ENCODE results near the gene CEP192.

The CEP192 gene

DNA sequence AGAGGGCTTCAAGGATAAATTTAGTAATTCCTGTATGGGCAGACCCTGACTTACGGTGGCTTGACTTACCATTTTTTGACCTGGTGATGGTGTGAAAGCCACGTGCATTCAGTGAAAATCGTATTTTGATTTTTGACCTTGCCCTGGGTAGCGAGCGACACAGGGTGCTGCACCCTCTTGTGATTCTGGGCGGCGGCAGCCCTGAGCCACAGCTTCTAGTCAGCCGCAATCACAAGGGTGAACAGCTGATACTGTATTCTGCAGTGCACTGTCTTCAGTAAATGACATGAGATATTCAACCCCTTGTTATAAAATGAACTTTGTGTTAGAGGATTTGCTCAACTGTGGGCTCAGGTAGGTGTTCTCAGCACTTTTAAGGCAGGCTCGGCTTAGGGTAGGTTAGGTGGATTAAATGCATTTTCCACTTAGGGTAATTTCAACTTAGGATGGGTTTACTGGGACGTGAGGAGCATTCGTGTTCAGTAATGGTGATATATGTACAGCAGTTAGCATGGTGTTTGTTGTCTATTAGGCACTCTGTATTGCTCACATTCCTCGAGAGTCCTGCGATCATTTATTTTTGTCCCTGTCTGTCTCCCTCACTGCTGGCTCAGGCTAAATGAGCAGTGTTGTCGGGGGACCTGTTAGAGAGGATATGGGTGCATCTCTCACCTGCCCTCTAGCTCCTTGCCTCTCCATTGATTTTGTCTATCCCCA is 109.9 kb downstream of the CEP192 start:
- DNase-seq (ENCODE audit: low spot score), result no peak

DNA sequence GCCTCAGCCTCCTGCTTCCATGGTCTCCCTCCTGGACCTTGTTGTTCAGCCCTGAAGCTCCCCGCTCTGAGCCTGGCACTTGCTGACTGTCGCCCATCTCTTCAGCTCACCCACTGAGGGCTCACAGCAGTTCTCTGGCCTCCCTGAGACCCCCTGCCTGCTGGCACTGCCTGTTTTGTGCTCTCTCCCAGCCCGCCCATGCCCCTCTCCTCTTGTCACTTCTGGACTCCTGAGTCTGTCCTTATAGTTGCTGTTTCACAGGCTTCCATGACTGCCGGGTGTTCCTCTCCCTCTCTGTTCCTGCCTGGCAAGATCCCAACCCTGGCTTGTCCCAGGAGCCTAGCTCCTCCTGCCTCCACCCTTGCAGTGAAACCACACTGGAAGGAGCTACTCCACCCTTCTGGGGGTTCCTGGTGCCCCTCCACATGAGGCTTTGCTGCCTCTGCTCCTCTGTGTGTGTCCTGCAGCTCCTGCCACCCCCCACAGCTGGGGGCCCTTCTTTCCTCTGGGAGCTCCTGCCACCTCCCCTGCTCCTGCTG is 110.6 kb downstream of the CEP192 start:
- no peak for DNase-seq (ENCODE audit: low spot score)

DNA sequence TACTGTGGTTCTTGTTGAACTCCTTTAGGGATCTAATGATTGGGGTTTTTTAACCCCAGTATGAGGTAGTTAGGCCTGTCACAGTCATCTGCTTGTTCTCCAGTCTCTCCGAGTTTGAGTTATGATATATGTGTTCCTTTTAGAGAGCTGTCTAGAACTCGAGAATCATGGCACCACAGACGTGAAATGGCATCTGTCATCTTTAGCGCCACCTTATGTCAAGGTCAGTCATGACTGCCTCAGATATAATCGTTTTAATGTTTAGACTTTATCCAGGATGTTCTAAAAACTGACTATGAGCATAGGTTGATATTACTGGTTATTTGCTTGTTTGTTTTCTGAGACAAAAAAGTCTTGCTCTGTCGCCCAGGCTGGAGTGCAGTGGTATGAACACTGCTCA is 112.2 kb downstream of the CEP192 start:
- peak; percentile 4 for DNase-seq (ENCODE audit: low spot score)

DNA sequence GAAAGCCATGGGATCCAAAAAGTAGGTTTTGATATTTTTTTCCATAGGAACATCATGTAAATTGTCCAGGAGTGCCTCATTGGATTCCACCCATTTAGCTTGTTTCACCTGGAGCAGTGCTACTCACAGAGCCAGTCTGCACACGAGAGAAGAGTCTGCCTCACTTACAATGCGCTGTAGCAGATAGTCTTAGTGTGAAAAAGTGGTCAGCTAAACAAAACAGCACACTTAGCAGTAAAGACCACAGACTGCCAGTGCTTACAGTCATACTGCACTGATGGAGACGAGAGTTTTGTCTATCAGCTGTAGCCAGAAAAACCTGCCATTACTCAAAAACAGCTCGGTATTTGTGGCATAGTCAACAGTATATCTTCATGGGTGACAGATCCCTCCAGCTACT is 113.9 kb downstream of the CEP192 start:
- DNase-seq (ENCODE audit: low spot score), result no peak

DNA sequence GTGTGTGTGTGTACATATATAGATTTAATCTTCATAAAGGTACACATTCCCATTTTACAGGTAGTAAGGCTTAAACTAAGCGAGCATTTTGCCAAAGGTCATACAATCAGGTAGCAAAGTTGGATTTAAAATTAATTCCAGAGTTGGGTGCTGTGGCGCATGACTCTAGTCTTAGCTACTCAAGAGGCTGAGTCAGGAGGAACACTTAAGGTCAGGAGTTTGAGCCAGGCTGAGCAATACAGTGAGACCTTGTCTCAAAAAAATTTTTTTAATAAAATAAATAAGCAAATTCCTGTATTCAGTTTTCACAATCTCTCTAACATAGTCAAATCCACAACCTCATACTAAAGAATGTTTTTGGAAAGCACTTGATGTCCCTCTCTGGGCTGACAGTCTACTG is 115.9 kb downstream of the CEP192 start:
- no peak for DNase-seq (ENCODE audit: low spot score)

DNA sequence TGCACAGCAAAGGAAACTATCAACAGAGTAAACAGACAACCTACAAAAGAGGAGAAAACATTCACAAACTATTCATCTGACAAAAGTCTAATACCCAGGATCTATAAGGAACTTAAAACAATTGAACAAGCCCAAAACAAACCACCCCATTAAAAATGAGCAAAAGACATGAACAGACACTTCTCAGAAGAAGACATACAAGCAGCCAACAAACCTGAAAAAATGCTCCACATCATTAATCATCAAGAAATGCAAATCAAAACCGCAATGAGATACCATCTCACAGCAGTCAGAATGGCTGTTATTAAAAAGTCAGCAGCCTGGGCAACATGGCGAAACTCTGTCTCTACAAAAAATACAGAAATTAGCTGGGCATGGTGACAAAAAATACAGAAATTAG is 117.2 kb downstream of the CEP192 start:
- DNase-seq (ENCODE audit: low spot score), result no peak

DNA sequence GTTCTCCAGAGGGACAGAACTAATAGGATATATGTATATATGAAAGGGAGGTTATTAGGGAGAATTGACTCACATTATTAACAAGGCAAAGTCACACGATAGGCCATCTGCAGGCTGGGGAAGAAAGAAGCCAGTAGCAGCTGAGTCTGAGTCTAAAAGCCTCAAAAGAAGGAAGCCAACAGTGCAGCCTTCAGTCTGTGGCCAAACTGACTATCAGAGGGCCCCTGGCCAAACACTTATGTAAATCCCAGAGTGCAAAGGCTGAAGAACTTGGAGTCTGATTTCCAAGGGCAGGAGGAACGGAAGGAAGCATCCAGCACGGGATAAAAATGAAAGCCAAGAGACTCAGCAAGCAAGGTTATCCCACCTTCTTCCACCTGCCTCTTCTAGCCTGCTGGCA is 119.4 kb downstream of the CEP192 start:
- DNase-seq (ENCODE audit: low spot score), result no peak

DNA sequence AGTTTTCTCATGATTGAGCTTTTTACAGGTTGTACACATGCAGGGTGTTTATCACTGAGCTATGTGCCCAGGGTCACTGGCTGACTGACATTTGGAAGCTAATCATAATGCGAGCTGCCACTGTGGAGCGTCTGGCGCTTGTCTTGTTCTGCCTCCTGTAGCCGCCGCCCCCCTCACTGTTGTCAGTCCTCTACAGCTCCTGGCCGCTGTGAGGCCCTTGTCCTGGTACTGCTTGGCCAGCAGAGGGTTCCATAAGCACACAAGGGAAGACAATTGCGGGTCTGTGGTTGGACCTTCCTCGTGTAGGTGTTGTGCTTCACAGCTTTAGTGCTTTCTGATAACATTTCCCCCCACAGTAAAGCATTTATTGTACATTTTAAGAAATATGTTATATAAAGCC is 121.8 kb downstream of the CEP192 start:
- DNase-seq (ENCODE audit: low spot score), result peak; percentile 26

DNA sequence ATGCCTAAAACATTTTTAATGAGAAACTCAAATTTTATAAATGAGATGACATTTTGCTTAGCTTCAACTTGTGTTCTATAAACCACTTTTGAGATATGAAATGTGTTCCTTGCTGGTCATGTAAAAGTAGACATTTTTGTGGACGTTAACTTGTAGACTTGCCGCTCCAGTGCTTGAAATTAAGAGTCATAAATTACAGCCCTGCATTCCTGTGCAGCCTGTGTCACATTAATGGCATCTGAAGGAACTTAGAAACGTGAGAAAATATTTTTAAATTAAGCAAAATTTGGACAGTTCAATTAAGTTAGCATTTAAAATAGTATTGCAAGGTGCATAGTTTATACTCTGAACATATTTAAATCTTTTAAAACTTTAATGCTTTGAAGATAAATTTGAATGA is 129.1 kb downstream of the CEP192 start:
- DNase-seq (ENCODE audit: low spot score), result no peak

DNA sequence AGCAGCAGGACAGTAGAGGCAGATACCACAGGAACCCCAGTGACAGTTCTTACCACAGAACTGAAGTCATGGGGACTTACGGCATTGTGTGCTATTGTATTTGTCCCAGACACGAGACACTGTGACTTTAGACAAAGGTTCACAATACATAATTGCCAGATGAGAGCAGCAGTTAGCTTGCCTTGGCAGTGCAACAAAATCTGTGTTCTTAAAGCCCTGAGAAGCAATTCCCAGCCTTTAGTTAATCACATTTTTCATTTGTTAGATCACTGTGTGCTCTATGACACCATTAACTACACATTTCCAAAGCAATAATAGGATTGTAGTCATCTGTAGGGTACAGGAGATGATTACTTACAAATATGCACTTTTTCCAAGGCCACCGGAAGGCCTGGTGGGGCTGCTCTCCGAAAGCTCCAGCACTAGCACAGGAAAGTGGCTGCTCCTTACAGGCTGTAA is 129.8 kb downstream of the CEP192 start:
- DNase-seq (ENCODE audit: low spot score), result no peak

DNA sequence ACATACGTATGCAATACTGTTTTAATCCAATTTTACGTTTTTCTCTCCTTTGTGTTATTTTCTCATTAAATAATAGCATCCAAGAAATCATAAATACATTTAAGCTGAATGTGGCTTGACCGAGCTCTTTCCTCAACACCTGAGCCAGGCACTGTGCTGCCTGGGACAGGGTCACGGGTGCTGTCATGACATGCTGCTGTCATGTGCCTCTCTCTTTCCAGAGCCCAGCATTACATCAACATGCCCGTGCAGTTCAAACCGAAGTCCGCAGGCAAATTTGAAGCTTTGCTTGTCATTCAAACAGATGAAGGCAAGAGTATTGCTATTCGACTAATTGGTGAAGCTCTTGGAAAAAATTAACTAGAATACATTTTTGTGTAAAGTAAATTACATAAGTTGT is 133.2 kb downstream of the CEP192 start:
- no peak for DNase-seq (ENCODE audit: low spot score)

DNA sequence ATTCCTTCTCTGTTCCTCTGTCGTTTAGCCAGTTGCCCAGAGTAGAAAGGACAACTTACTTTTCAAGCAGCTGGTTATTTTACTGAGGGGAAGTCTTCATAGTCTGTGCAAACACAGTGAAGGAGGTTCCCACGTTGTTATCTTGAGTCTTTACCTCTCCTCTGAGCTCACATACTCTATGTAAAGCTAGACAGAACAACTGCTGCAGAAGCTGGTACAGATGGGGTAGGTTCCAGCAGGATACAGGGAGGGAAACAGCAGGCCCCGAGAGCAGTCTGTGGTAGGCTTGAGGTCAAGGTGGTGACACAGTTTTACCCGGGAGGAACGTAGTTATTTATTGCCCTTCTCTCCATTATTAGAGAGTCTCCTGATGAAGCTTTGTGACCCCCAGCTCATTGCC is 134.0 kb downstream of the CEP192 start:
- DNase-seq (ENCODE audit: low spot score), result no peak

DNA sequence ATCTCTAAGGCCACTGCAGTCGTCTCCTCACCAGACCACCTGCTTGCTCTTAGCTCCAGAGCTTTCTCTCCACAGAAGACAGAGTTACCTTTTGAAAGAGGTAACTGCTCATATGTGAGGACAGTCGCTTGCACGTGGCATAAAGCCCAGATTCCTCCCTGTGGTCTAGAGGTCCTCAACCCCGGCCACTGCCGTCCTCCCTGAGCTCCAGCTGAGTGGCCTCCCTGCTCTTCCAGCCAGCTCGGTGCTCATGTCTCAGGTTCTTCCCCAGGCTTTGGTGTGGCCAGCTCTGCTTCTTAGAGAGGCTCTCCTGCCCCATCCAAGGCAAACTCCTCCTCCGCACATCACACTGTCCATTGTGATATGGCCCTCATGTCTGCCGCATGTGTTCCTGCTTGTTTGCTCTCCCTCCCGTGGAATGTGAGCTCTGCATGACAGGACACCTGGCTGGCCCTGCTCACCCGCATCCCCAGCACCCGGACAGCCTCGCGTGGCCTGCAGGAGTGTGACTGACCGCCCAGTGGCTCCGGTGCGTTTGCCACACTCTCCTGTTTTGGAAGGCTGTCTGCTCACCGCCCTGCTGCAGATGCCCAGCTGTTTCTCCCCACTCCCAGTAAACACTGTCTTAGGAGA is 135.9 kb downstream of the CEP192 start:
- DNase-seq (ENCODE audit: low spot score), result no peak

DNA sequence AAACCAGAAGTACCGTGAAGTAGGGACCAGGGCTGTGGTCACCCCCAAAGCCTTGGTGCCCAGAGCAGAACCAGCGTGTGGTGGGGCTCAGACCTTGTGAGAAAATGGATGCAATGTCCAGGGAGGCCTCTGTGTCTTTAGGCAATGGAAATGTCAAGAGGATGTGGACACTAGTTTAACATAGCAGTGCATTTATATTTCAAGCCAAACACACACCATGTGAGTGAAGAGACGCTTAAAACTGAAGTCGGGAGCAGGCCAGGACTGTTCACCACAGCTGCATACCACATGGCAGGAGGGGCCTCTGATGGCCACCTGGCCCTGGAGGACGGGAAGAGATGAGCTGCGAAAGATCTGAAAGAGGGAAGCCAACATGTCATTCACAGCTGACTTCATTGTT is 140.1 kb downstream of the CEP192 start:
- DNase-seq (ENCODE audit: low spot score), result no peak

DNA sequence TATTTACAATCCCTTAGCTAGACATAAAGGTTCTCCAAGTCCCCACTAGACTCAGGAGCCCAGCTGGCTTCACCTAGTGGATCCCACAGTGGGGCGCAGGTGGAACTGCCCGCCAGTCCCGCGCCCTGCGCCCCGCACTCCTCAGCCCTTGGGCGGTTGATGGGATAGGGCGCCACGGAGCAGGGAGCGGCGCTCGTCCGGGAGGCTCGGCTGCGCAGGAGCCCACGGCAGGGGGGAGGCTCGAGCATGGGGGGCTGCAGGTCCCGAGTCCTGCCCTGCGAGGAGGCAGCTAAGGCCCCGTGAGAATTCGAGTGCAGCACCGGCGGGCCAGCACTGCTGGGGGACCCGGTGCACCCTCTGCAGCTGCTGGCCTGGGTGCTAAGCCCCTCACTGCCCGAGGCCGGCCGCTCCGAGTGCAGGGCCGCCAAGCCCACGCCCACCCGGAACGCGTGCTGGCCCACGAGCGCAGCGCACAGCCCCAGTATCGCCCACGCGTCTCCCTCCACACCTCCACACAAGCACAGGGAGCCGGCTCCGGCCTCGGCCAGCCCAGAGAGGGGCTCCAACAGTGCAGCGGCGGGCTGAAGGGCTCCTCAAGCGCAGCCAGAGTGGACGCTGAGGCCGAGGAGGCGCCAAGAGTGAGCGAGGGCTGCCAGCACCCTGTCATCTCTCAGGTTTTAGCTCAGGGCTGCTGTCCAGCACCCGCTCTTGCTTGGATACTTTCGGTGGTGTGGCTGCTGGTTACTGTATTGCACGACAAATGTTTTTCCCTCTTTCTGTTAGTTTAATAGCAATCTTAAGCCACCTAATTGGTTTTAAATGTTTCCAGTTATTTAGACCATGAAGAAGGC is 143.6 kb downstream of the CEP192 start:
- DNase-seq (ENCODE audit: low spot score), result no peak

DNA sequence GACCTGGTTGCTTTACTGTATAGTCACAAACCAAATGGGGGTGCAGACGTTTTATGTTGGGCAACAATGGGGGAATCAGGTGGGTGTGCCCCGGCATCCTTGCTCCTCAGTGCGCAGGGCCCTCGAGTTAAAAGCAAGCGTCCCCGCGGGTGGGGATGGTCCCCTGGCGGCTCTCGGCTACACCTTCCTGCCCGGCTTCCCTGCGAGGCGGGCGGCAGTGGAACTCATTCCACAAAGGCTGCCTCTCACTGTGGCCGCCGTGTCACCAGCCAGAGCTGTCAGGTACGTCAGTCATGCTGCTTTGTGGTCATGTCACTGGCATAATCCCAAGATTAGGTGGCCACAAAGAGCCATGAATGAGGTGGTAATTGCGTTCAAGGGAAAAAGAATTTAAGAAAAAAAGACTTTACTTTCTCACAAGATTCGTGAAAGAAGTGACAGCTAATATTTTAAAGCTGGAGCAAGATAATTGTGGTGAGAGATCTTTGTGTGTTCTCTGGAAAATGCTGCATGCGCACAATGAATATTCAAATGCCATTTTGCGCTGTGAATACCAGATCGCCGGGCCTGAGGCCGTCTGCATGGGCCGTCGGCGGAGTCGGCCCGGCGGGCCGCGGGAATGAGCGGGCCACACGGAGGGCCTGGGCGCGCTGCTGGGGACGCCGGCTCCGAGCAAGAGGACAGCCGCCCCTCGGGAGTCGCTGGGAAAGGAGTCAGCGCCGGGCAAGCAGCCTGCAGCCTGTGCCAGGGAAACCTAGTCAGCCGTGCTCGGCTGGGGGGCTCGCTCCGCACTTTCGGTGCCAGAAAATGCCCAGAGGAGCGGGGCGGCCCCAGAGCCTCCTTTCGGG is 145.1 kb downstream of the CEP192 start:
- DNase-seq (ENCODE audit: low spot score), result no peak

DNA sequence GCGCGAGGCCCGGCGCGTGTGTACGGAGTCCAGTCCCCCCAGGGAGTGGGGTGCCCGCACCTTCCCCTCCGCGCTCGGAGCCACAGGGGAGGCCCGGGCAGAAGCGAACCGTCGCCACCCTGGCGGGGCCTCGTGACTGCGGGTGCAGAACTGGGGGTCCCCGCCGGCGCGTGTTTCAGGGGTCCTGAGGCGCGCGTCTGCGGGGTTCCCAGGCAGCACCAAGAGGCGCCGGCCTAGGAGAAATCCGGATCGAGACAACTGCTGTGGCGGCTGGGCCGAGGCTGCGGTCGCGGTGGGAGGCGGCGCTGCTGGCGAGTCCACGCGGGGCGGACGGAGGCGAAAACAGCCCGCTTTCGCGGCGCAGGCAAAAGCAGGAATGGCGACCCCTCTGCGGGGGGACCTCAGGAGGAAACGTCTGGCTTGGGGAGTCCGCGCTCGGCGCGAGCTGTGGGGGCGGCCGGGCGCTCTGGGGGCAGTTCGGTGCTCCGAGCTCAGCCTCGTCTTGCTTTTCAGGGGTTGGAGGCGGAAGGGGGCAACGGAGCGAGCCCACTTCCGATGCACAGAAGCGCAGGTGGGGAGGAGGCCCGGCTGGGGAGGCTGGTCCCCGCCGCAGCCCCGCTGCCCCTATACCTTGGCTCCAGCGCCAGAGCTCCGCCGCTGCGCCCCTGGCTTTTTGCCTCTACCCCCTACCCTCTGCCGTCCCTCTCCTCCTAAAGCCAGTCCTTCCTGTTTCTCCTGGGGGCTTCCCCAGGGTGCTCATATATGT is 145.9 kb downstream of the CEP192 start:
- no peak for DNase-seq (ENCODE audit: low spot score)

DNA sequence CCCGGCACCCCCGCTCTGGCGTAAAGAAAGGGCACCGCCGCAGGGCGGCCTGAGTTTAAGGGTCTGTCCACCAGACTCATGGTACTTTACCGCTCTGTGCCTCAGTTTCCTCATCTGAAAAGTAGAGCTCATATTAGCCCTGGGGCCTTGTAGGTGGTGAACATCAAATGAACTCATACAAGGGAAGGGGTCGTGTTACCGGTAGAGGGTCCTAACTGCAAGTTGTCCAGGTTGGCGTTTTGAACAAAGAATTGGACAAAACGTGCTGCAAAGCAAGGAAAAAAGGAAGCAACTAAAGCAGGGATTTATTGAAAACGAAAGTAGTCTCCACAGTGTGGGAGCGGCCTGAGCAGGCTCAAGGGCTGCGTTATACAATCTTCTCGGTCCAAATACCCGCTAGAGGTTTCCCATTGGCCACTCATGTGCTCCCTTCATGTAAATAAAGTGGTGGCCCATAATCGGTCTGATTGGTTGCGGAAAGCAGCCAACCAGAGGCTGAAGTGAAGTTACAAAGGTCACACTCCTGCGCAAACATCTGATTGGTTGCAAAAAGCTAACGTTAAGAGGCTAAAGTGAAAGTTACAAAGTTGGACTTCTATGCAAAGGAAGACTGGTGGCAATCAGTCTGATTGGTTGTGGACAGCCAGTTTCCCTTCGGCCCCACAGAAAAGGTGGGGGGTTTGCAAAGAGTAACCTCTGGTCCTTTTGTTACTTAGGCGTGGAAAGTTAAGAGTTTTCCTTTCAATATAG is 146.7 kb downstream of the CEP192 start:
- no peak for DNase-seq (ENCODE audit: low spot score)

DNA sequence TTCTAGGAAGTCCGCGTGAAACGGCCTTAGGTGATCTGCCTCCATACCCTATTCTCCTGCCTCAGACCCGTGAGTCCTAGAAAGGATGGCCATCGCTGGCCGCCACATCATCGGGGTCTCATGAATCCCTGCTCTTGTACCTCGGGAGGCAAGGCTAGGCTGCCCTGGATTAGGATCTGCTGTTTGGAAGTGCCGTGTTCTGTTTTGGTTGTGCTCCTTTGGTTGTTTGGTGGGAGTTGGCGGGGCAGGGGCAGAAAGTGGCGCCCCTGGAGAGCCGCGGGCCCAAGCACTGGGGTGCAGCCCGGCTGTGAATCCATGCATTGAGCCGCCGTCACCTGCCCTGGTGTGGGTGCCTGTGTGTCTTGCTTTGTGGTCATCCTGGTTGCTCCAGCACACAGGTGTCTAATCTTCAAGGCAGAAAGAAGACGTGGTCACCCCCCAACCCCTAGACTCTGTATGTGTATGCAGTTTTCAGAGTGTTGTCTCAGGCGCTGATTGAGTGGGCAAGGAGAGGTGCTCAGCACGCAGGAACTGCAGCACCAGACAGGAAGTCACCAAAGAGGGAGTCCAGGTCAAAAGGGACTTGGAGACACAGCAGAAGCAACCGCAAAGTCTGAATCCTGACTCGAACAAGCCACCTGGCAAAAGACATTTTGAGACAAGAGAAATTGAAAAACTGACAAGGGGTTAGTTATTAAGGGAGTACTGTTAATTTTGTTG is 147.4 kb downstream of the CEP192 start:
- no peak for DNase-seq (ENCODE audit: low spot score)
